ENCODE data around the gene CERT1. TPM values are rescaled to one million over a fixed set of nuclear protein-coding genes. Genes with fewer than 3 reads are reported as not detected.

Gene CERT1
- total RNA-seq, 2 donors from 2014 or later, result 32.3 to 35.5 TPM

GRCh38 chr5:75363726-75364495, 147.5 kb downstream of the CERT1 start:
- WGBS, result 51% methylated on average over 8 of the region's 8 CpGs
- DNase-seq (ENCODE audit: low spot score), result peak; percentile 79
- intact Hi-C loops (cut with DNase I), result no loop called here
- TF ChIP-seq CTCF (IDR thresholded peaks at IDR 0.05) (no peak), POLR2AphosphoS5 (IDR thresholded peaks at IDR 0.05) (peak; percentile 13)
- Histone ChIP-seq H3K27ac (no peak overlapping the region), H3K36me3 (no peaks in the 10 kb centered on the region), H3K4me3 (no peak overlapping the region), H3K27me3 (replicated peaks; ENCODE audit: insufficient read depth) (no peaks in the 10 kb centered on the region), H3K4me1 (replicated peaks) (peaks cover 9% of the 10 kb centered on the region), H3K9me3 (no peaks in the 10 kb centered on the region)

- 36% methylated on average over 5 of the region's 5 CpGs for WGBS
- Histone ChIP-seq H3K36me3 (no peaks in the 10 kb centered on the region), H3K27me3 (replicated peaks; ENCODE audit: insufficient read depth) (no peaks in the 10 kb centered on the region), H3K9me3 (no peaks in the 10 kb centered on the region), H3K4me3 (no peak overlapping the region), H3K4me1 (replicated peaks) (peaks cover 9% of the 10 kb centered on the region), H3K27ac (peak overlapping the region in 1 of 2 donors; percentile 3)
- intact Hi-C loops (cut with DNase I), result no loop called here
- TF ChIP-seq POLR2A (IDR thresholded peaks at IDR 0.05) (no peak), CTCF (IDR thresholded peaks at IDR 0.05) (no peak), POLR2AphosphoS5 (IDR thresholded peaks at IDR 0.05) (no peak)
- DNase-seq (ENCODE audit: low spot score), result peak; percentile 21
These were observed 148.3 kb downstream of the CERT1 start for GRCh38 chr5:75363111-75363510.

- DNase-seq (ENCODE audit: low spot score), result no peak
- WGBS, result 82% methylated on average over 4 of the region's 4 CpGs
- no peaks in the 10 kb centered on the region for H3K9me3 ChIP-seq
- H3K4me3 ChIP-seq, result no peak overlapping the region
- peaks cover 9% of the 10 kb centered on the region for H3K4me1 ChIP-seq (replicated peaks)
- no peak for TF ChIP-seq POLR2A (IDR thresholded peaks at IDR 0.05)
- no peak for TF ChIP-seq POLR2AphosphoS5 (IDR thresholded peaks at IDR 0.05)
- no peak for TF ChIP-seq CTCF (IDR thresholded peaks at IDR 0.05)
- no peaks in the 10 kb centered on the region for H3K36me3 ChIP-seq
- intact Hi-C loops (cut with DNase I), result no loop called here
- no peaks in the 10 kb centered on the region for H3K27me3 ChIP-seq (replicated peaks; ENCODE audit: insufficient read depth)
- no peak overlapping the region for H3K27ac ChIP-seq
These were observed 148.9 kb downstream of the CERT1 start for GRCh38 chr5:75362474-75362975.

GRCh38 chr5:75361310-75361709, 150.1 kb downstream of the CERT1 start:
- intact Hi-C loops (cut with DNase I), result no loop called here
- WGBS, result 42% methylated on average over 4 of the region's 4 CpGs
- no peaks in the 10 kb centered on the region for H3K9me3 ChIP-seq
- peak overlapping the region in 1 of 2 donors; percentile 64 for H3K27ac ChIP-seq
- H3K27me3 ChIP-seq (replicated peaks; ENCODE audit: insufficient read depth), result no peaks in the 10 kb centered on the region
- H3K36me3 ChIP-seq, result no peaks in the 10 kb centered on the region
- H3K4me3 ChIP-seq, result no peak overlapping the region
- H3K4me1 ChIP-seq (replicated peaks), result peaks cover 9% of the 10 kb centered on the region
- DNase-seq (ENCODE audit: low spot score), result peak; percentile 60
- no peak for TF ChIP-seq POLR2A (IDR thresholded peaks at IDR 0.05)
- no peak for TF ChIP-seq CTCF (IDR thresholded peaks at IDR 0.05)
- TF ChIP-seq POLR2AphosphoS5 (IDR thresholded peaks at IDR 0.05), result peak; percentile 66

- 84% methylated on average over 3 of the region's 3 CpGs for WGBS
- no peaks in the 10 kb centered on the region for H3K36me3 ChIP-seq
- H3K9me3 ChIP-seq, result no peaks in the 10 kb centered on the region
- intact Hi-C loops (cut with DNase I), result no loop called here
- no peak overlapping the region for H3K4me3 ChIP-seq
- DNase-seq (ENCODE audit: low spot score), result no peak
- no peak for TF ChIP-seq POLR2A (IDR thresholded peaks at IDR 0.05)
- TF ChIP-seq POLR2AphosphoS5 (IDR thresholded peaks at IDR 0.05), result no peak
- no peak for TF ChIP-seq CTCF (IDR thresholded peaks at IDR 0.05)
- no peak overlapping the region for H3K27ac ChIP-seq
- H3K4me1 ChIP-seq (replicated peaks), result peaks cover 6% of the 10 kb centered on the region
- H3K27me3 ChIP-seq (replicated peaks; ENCODE audit: insufficient read depth), result no peaks in the 10 kb centered on the region
These were observed 153.3 kb downstream of the CERT1 start for GRCh38 chr5:75358117-75358516.

Data from prostate gland (tissue), 2 donors.